ENCODE data around the gene CHCHD10. TPM values are rescaled to one million over a fixed set of nuclear protein-coding genes. Genes with fewer than 3 reads are reported as not detected.
A peak's percentile ranks its signal among the peaks of the same experiment; 100 is the strongest.

Gene CHCHD10
- total RNA-seq, 1 experiment from 2014 or later: 86.0 TPM

DNA sequence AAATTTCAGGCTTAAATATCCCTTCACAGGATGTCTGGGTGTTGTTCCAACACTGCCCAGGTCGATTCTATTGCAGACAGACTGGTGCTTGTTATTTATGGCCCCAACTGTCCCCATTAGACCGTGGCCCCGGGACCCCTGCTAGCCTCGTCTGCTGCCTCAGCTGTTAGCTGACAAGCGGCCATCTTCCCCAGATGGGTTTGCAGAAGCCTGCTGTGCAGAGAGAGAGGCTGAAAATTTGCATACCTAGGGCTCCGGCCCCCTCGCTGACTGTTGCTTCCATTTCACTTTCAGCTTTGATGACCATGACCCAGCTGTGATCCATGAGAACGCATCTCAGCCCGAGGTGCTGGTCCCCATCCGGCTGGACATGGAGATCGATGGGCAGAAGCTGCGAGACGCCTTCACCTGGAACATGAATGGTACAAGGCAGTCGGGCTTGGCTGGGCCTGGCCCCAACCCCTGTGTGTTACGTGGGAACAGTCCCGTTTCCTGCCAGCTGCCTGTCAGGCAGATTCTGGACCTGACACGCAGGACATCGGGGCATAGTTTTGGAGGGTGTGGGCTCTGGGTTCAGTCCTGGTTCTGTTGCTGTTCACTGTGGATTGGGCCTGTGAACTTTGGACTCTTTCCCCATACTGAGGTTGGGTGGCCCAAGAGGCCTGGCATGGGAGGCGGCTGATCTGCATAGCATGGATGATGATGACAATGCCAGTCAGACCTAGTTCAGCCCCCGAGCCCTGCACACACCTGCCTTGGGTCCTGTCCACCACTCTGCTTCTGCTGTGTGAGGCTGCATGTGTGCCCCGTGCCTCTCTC is 35.4 kb upstream of the CHCHD10 start:
- intact Hi-C loops (cut with micrococcal nuclease): no loop called here
- Mint-ChIP-seq H3K9me3 (ENCODE audit: unreplicated experiment) (no peaks in the 10 kb centered on the region), H3K36me3 (ENCODE audit: insufficient read depth, unreplicated experiment) (peaks cover 90% of the 10 kb centered on the region), H3K27ac (ENCODE audit: low read depth, unreplicated experiment) (no peak overlapping the region), H3K4me1 (ENCODE audit: insufficient read depth, unreplicated experiment) (no peaks in the 10 kb centered on the region), H3K4me3 (ENCODE audit: unreplicated experiment) (no peak overlapping the region), H3K27me3 (ENCODE audit: insufficient read depth, unreplicated experiment) (no peaks in the 10 kb centered on the region)
- ChIA-PET POLR2A (interaction anchor here (0.7 kb wide), 1 partner anchor 8 kb away, joined by 3 read pairs; no protein-coding TSS in a partner anchor), CTCF (no interaction called here)
- TF ChIP-seq, protein P1, sequence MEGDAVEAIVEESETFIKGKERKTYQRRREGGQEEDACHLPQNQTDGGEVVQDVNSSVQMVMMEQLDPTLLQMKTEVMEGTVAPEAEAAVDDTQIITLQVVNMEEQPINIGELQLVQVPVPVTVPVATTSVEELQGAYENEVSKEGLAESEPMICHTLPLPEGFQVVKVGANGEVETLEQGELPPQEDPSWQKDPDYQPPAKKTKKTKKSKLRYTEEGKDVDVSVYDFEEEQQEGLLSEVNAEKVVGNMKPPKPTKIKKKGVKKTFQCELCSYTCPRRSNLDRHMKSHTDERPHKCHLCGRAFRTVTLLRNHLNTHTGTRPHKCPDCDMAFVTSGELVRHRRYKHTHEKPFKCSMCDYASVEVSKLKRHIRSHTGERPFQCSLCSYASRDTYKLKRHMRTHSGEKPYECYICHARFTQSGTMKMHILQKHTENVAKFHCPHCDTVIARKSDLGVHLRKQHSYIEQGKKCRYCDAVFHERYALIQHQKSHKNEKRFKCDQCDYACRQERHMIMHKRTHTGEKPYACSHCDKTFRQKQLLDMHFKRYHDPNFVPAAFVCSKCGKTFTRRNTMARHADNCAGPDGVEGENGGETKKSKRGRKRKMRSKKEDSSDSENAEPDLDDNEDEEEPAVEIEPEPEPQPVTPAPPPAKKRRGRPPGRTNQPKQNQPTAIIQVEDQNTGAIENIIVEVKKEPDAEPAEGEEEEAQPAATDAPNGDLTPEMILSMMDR (IDR thresholded peaks at IDR 0.05; ENCODE audit: unreplicated experiment): no peak
- no TSS peak for BruUV-seq (replicated peaks)
- DNase-seq (ENCODE audit: unreplicated experiment): no peak

DNA sequence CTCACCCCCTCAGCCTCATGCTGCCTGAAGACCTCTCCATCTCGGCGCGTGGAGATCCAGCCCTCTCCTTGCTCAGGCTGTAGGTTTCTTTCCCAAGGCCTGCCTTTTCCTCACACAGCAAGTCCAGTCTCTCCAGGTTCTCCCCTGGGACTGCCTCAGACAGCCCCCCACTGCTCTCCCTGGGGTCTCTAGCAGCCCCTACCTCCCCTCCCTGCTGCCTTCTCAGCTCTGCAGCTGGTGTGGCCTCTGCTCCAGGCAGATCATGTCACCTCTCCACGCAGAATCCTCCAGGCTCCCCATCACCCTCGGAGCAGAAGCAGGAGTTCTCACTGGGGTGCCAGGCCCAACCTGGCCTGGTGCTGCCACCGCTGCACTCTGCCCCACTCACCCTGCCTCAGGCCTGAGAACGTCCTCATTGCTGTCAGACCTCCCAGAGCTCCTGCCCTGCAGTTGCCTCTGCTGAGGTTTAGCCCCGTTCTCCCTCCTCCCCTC is 34.2 kb upstream of the CHCHD10 start:
- BruUV-seq (replicated peaks): no TSS peak
- ChIA-PET CTCF (no interaction called here), POLR2A (interaction anchor here (0.5 kb wide), 1 partner anchor 21 kb away, joined by 3 read pairs; no protein-coding TSS in a partner anchor)
- TF ChIP-seq, protein P1 (IDR thresholded peaks at IDR 0.05; ENCODE audit: unreplicated experiment): no peak
- H3K9me3 Mint-ChIP-seq (ENCODE audit: unreplicated experiment): no peaks in the 10 kb centered on the region
- intact Hi-C loops (cut with micrococcal nuclease): no loop called here
- H3K36me3 Mint-ChIP-seq (ENCODE audit: insufficient read depth, unreplicated experiment): peaks cover 90% of the 10 kb centered on the region
- H3K27ac Mint-ChIP-seq (ENCODE audit: low read depth, unreplicated experiment): peak overlapping the region; percentile 63
- H3K4me3 Mint-ChIP-seq (ENCODE audit: unreplicated experiment): no peak overlapping the region
- H3K27me3 Mint-ChIP-seq (ENCODE audit: insufficient read depth, unreplicated experiment): no peaks in the 10 kb centered on the region
- no peaks in the 10 kb centered on the region for H3K4me1 Mint-ChIP-seq (ENCODE audit: insufficient read depth, unreplicated experiment)
- DNase-seq (ENCODE audit: unreplicated experiment): no peak

DNA sequence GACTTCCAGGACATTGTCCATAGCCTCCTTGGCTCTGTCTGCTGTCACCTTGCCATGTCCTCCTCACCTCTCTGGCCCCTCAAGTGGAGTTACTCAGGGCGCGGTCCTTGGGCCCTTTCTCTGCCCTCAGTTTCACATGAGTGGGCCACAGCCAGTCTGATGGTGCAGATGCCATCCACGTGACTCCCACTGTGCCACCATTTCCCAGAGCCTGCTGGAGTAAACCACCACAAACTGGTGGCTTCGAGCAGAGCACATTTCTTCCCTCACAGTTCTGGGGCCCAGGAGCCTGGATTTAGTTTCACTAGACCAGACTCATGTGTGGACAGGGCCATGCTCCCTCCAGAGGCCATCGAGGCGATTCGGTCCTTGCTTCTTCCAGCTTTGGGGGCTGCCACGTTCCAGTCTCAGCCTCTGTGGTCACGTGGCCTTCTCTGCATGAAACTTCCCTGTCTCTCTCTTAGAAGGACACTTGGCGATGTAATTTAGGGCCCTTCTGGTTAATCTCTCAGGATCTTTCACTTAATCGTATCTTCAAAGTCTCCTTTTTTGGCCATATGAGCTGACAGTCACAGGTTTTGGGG is 33.6 kb upstream of the CHCHD10 start:
- intact Hi-C loops (cut with micrococcal nuclease): no loop called here
- H3K36me3 Mint-ChIP-seq (ENCODE audit: insufficient read depth, unreplicated experiment): peaks cover 90% of the 10 kb centered on the region
- no peaks in the 10 kb centered on the region for H3K27me3 Mint-ChIP-seq (ENCODE audit: insufficient read depth, unreplicated experiment)
- no peak overlapping the region for H3K4me3 Mint-ChIP-seq (ENCODE audit: unreplicated experiment)
- H3K27ac Mint-ChIP-seq (ENCODE audit: low read depth, unreplicated experiment): peak overlapping the region; percentile 63
- no peaks in the 10 kb centered on the region for H3K4me1 Mint-ChIP-seq (ENCODE audit: insufficient read depth, unreplicated experiment)
- BruUV-seq (replicated peaks): no TSS peak
- CTCF ChIA-PET: no interaction called here
- TF ChIP-seq, protein P1 (IDR thresholded peaks at IDR 0.05; ENCODE audit: unreplicated experiment): no peak
- no peaks in the 10 kb centered on the region for H3K9me3 Mint-ChIP-seq (ENCODE audit: unreplicated experiment)
- no peak for DNase-seq (ENCODE audit: unreplicated experiment)
- POLR2A ChIA-PET: interaction anchor here (0.5 kb wide), 1 partner anchor 22 kb away, joined by 3 read pairs; no protein-coding TSS in a partner anchor
